HepG2 (cell line): ENCODE measurements around the gene BCLAF1. TPM values are rescaled to one million over a fixed set of nuclear protein-coding genes. Genes with fewer than 3 reads are reported as not detected.

Source experiments
- ATAC-seq: fragments of 200-7000 bp; cut with Tn5 transposase; 3 replicates; pipeline ENCODE4 v1.9.1; 2020; ENCODE audit warnings: mild to moderate bottlenecking, moderate library complexity
- BruUV-seq: library from RNA; stranded (reverse); fragments of 400-500 nt; replicated peaks from 2 replicates; lab custom pipeline; 2021; lab: Mats Ljungman, UMichigan
- CTCF ChIA-PET: fragments of 300-600 bp; formaldehyde crosslinking; extraction: SDS; loops from one replicate; lab custom pipeline; 2021; ENCODE audit warnings: low total read pairs, inconsistent platforms, low intra/inter-chr PET ratio; lab: Yijun Ruan, JAX
- POLR2A ChIA-PET: fragments of 350-600 bp; sonication (Branson Sonifier 250); formaldehyde crosslinking; loops from one replicate; lab custom pipeline; 2020; ENCODE audit warnings: antibody characterized with exemption, inconsistent platforms; lab: Yijun Ruan, JAX
- DNase-seq: peaks from one replicate; pipeline ENCODE4 v3.0.0-alpha.2; 2015; ENCODE audit warnings: low spot score
- FAIRE-seq: peaks from 3 replicates; lab custom pipeline; 2011; peaks lifted over from hg19 to GRCh38; lab: Jason Lieb, UNC
- H2AFZ ChIP-seq: one replicate; pipeline ENCODE4 v1.6.1; 2011; ENCODE audit warnings: low read length, inconsistent platforms
- H3K27ac ChIP-seq: fragments of 300-600 bp; 3 replicates; pipeline ENCODE4 v1.8.0; 2011; ENCODE audit warnings: mixed run types, mild to moderate bottlenecking, mixed read lengths, low read length, inconsistent platforms; ENCODE audit not compliant: insufficient read depth; ENCODE audit errors: extremely low read length
- H3K27me3 ChIP-seq, 2 experiments: fragments of 200-600 bp in 1 of 2; 2 replicates in 1 of 2; 3 replicates in 1 of 2; pipeline versions ENCODE4 v1.6.0 to v1.8.0; 2011; ENCODE audit warnings: low read length in 2 of 2, mild to moderate bottlenecking in 2 of 2, moderate library complexity in 2 of 2, inconsistent platforms in 1 of 2; ENCODE audit not compliant: insufficient read depth in 2 of 2, control insufficient read depth in 1 of 2
- H3K36me3 ChIP-seq, 2 experiments: fragments of 200-600 bp in 1 of 2; replicated peaks in 1 of 2; 2 replicates in 1 of 2; 3 replicates in 1 of 2; pipeline versions ENCODE4 v1.5.1 to v1.8.0; 2011; ENCODE audit warnings: low read length in 2 of 2, inconsistent platforms in 1 of 2; ENCODE audit not compliant: insufficient read depth in 2 of 2, control insufficient read depth in 1 of 2
- H3K4me1 ChIP-seq: 2 replicates; pipeline ENCODE4 v1.5.1; 2012; ENCODE audit warnings: low read length, inconsistent platforms; ENCODE audit not compliant: insufficient read depth
- H3K4me2 ChIP-seq: 2 replicates; pipeline ENCODE4 v1.6.0; 2011; ENCODE audit warnings: low read depth, low read length, inconsistent platforms
- H3K4me3 ChIP-seq, 3 experiments: fragments of 200-600 bp in 1 of 3; sonication (generic), shearing (Covaris generic) in 1 of 3; replicated peaks in 1 of 3; 2 replicates each; pipeline ENCODE4 v1.5.1; 2011 to 2016; ENCODE audit warnings: low read length in 3 of 3, inconsistent platforms in 2 of 3, low read depth in 2 of 3, mild to moderate bottlenecking in 2 of 3, control low read depth in 1 of 3, mixed read lengths in 1 of 3; ENCODE audit not compliant: insufficient read depth in 1 of 3
- H3K79me2 ChIP-seq: one replicate; pipeline ENCODE4 v1.6.1; 2011; ENCODE audit warnings: low read length, inconsistent platforms; ENCODE audit not compliant: insufficient read depth
- H3K9ac ChIP-seq: 2 replicates; pipeline ENCODE4 v1.6.0; 2011; ENCODE audit warnings: mild to moderate bottlenecking, low read depth, low read length, inconsistent platforms; ENCODE audit not compliant: insufficient read depth
- H3K9me3 ChIP-seq: 2 replicates; pipeline ENCODE4 v1.5.1; 2012; ENCODE audit warnings: mild to moderate bottlenecking, low read length
- H4K20me1 ChIP-seq: 2 replicates; pipeline ENCODE4 v1.6.0; 2011; ENCODE audit warnings: inconsistent platforms, mild to moderate bottlenecking, low read length, moderate library complexity; ENCODE audit not compliant: insufficient read depth
- AHDC1 ChIP-seq: sonication (generic); formaldehyde crosslinking; IDR thresholded peaks from 2 replicates; pipeline ENCODE4 v1.5.1; 2020; ENCODE audit warnings: mild to moderate bottlenecking, missing genetic modification reagents, borderline replicate concordance
- ARHGAP35 ChIP-seq: sonication (generic); formaldehyde crosslinking; IDR thresholded peaks from 2 replicates; pipeline ENCODE4 v1.9.0; 2022; ENCODE audit warnings: mild to moderate bottlenecking, inconsistent platforms, moderate library complexity, missing genetic modification reagents, borderline replicate concordance
- GMEB1 ChIP-seq: sonication (generic); formaldehyde crosslinking; IDR thresholded peaks from 2 replicates; pipeline ENCODE4 v1.5.1; 2020; ENCODE audit warnings: missing genetic modification reagents, mild to moderate bottlenecking, borderline replicate concordance
- KLF9 ChIP-seq: IDR thresholded peaks from 2 replicates; pipeline ENCODE4 v1.6.1; 2016; ENCODE audit warnings: low read depth
- LBX2 ChIP-seq: sonication (generic); formaldehyde crosslinking; IDR thresholded peaks from 2 replicates; pipeline ENCODE4 v1.5.0; 2020; ENCODE audit warnings: missing genetic modification reagents, mild to moderate bottlenecking, borderline replicate concordance
- NRL ChIP-seq: sonication (generic); formaldehyde crosslinking; IDR thresholded peaks from 2 replicates; pipeline ENCODE4 v1.5.0; 2020; ENCODE audit warnings: missing genetic modification reagents, mild to moderate bottlenecking, moderate library complexity, borderline replicate concordance
- PPARG ChIP-seq: conservative IDR thresholded peaks from 2 replicates; pipeline ENCODE4 v1.6.1; 2016; ENCODE audit warnings: missing biosample characterization, missing genetic modification reagents
- RFX3 ChIP-seq: IDR thresholded peaks from 2 replicates; pipeline ENCODE4 v1.6.1; 2016; ENCODE audit warnings: missing biosample characterization, missing genetic modification reagents
- RFXAP ChIP-seq: sonication (generic); formaldehyde crosslinking; IDR thresholded peaks from 2 replicates; pipeline ENCODE4 v1.4.0; 2020; ENCODE audit warnings: missing genetic modification reagents, borderline replicate concordance
- ZNF101 ChIP-seq: sonication (generic); formaldehyde crosslinking; IDR thresholded peaks from 2 replicates; pipeline ENCODE4 v1.4.0; 2020; ENCODE audit warnings: mild to moderate bottlenecking, low read depth, missing genetic modification reagents, borderline replicate concordance
- ZNF484 ChIP-seq: sonication (generic); formaldehyde crosslinking; IDR thresholded peaks from 2 replicates; pipeline ENCODE4 v1.5.1; 2020; ENCODE audit warnings: mild to moderate bottlenecking, low read depth, missing genetic modification reagents, borderline replicate concordance
- ZNF83 ChIP-seq: sonication (generic); formaldehyde crosslinking; IDR thresholded peaks from 2 replicates; pipeline ENCODE4 v1.4.0; 2020; ENCODE audit warnings: missing genetic modification reagents, mild to moderate bottlenecking, borderline replicate concordance
- WGBS: methylation state at CpG from one replicate; pipeline ENCODE4 v1.1.6; 2017; ENCODE audit warnings: low lambda C conversion rate; 5-methylcytosine and 5-hydroxymethylcytosine counted together
- in situ Hi-C: cut with HindIII; loops from 2 replicates; pipeline ENCODE4 v1.10.0; 2017; ENCODE audit warnings: low pct_unique_long_range_greater_than_20kb; ENCODE audit not compliant: extremely low pct_ligation_motif_present
- intact Hi-C: fragments of 100-400 bp; cut with micrococcal nuclease; formaldehyde crosslinking; loops from one replicate; pipeline ENCODE4 v1.10.0; 2022; ENCODE audit not compliant: unreplicated experiment
- polyA plus RNA-seq, 8 experiments: library from polyadenylated mRNA; depleted of rRNA in 3 of 8; stranded (reverse) in 7 of 8; unstranded in 1 of 8; fragments of >200 nt; fragmentation: Illumina TruSeq in 4 of 8; extraction: Trizol in 4 of 8; gene quantifications; 2 replicates each; pipeline versions ENCODE4 v1.2.1 to v1.2.3, GENCODE V29; 2011 to 2016; ENCODE audit warnings: low read depth in 4 of 8, missing spikeins in 1 of 8, mixed read lengths in 1 of 8; ENCODE audit not compliant: insufficient read depth in 1 of 8
- total RNA-seq, 5 experiments: library from RNA; depleted of rRNA; stranded (reverse); fragments of >200 nt; fragmentation: Illumina TruSeq; extraction: Trizol; gene quantifications; 2 replicates each; pipeline ENCODE4 v1.2.3, GENCODE V29; 2016; ENCODE audit warnings: low read depth in 1 of 5

The BCLAF1 gene
- total and polyA plus RNA-seq, 2 of the 13 experiments (the other 11 are each of a cell fraction or from before 2014, with no cell fraction given) = 55.3 to 292 TPM

GRCh38 chr6:136236466-136237293 is 53.0 kb downstream of the BCLAF1 start:
- Histone ChIP-seq H3K36me3 (peaks cover 2 to 15% of the 10 kb centered on the region in 2 experiments; a peak in 3 of 5 replicates), H3K79me2 (no peaks in the 10 kb centered on the region), H3K4me2 (no peak overlapping the region), H2AFZ (no peak overlapping the region), H3K27ac (no peak overlapping the region), H3K4me3 (no peak overlapping the region), H4K20me1 (no peaks in the 10 kb centered on the region), H3K4me1 (no peaks in the 10 kb centered on the region), H3K9ac (no peak overlapping the region), H3K27me3 (no peaks in the 10 kb centered on the region), H3K9me3 (no peaks in the 10 kb centered on the region)
- intact Hi-C loops = no loop called here
- POLR2A ChIA-PET = interaction anchor here (1.0 to 3.5 kb wide), 3 partner anchors 10 to 53 kb away, joined by 3 to 11 read pairs (median 10); partner anchors contain the start of gene BCLAF1
- ATAC-seq = no peak
- DNase-seq = no peak
- in situ Hi-C loops = no loop called here
- 92% methylated on average over 9 of the region's 9 CpGs for WGBS
- BruUV-seq = no TSS peak
- FAIRE-seq = no peak
- CTCF ChIA-PET = no interaction called here
- TF ChIP-seq ARHGAP35 = no peak
- TF ChIP-seq PPARG = no peak
- TF ChIP-seq GMEB1 = no peak
- TF ChIP-seq RFXAP (CRISPR knock-in tag) = no peak
- TF ChIP-seq RFX3 = no peak
- TF ChIP-seq NRL (CRISPR knock-in tag) = no peak
- TF ChIP-seq ZNF484 (CRISPR knock-in tag) = no peak
- no peak for TF ChIP-seq ZNF83
- no peak for TF ChIP-seq AHDC1 (CRISPR knock-in tag)
- TF ChIP-seq LBX2 (CRISPR knock-in tag) = no peak
- no peak for TF ChIP-seq KLF9 (CRISPR knock-in tag)
- TF ChIP-seq ZNF101 (CRISPR knock-in tag) = no peak
